ENCODE results near the gene ECHDC3. TPM values are rescaled to one million over a fixed set of nuclear protein-coding genes. Genes with fewer than 3 reads are reported as not detected.

The ECHDC3 gene
- total and polyA plus RNA-seq, 10 of the 15 experiments (the other 5 are each of a cell fraction or from before 2014, with no cell fraction given): 0.16 to 10.0 (median 6.0) TPM

GRCh38 chr10:11746883-11747539 lies 4.8 kb downstream of the ECHDC3 start (continued):
- TF ChIP-seq CTCF (IDR thresholded peaks at IDR 0.05 in 2 of 3, conservative IDR thresholded peaks at IDR 0.05 in 1 of 3; ENCODE audit: control insufficient read depth in 2 of 3, extremely low read depth in 1 of 3, insufficient read depth in 1 of 3, low read depth in 3 of 3, low read length in 3 of 3) (no peak), CEBPZ (IDR thresholded peaks at IDR 0.05; ENCODE audit: low read depth, low read length) (no peak), ZBTB40 (IDR thresholded peaks at IDR 0.05; ENCODE audit: borderline replicate concordance) (no peak), CBX3 (IDR thresholded peaks at IDR 0.05; ENCODE audit: borderline replicate concordance, low read depth) (no peak)
